Kidney epithelial cell (primary cell): Measurements from ENCODE around the gene ITGB4. TPM values are rescaled to one million over a fixed set of nuclear protein-coding genes. Genes with fewer than 3 reads are reported as not detected.
A peak's percentile ranks its signal among the peaks of the same experiment; 100 is the strongest.

Experiments used
- DNase-seq: peaks from one replicate; pipeline ENCODE4 v3.0.0-alpha.2; 2010; ENCODE audit warnings: low read depth
- H3K27me3 ChIP-seq: 2 replicates; pipeline ENCODE4 v1.6.0; 2011; ENCODE audit warnings: low read length; ENCODE audit not compliant: control insufficient read depth, insufficient read depth
- H3K36me3 ChIP-seq: 2 replicates; pipeline ENCODE4 v1.5.1; 2011; ENCODE audit warnings: low read length; ENCODE audit not compliant: control insufficient read depth, insufficient read depth
- H3K4me3 ChIP-seq: 2 replicates; pipeline ENCODE4 v1.5.1; 2011; ENCODE audit warnings: low read depth, mild to moderate bottlenecking, control low read depth, low read length
- total RNA-seq: library from RNA; depleted of rRNA; stranded (reverse); fragments of >200 nt; gene quantifications from 2 replicates; pipeline ENCODE4 v1.2.3, GENCODE V29; 2015
- TF ChIP-seq, protein P1 (sequence below): IDR thresholded peaks from 2 replicates; pipeline ENCODE4 v1.5.1; 2011; ENCODE audit warnings: mild to moderate bottlenecking, moderate library complexity, low read length, control low read depth, inconsistent platforms; ENCODE audit not compliant: insufficient read depth, poor library complexity, severe bottlenecking

Gene ITGB4
- total RNA-seq = 17.8 and 27.9 TPM in 2 replicates

DNA sequence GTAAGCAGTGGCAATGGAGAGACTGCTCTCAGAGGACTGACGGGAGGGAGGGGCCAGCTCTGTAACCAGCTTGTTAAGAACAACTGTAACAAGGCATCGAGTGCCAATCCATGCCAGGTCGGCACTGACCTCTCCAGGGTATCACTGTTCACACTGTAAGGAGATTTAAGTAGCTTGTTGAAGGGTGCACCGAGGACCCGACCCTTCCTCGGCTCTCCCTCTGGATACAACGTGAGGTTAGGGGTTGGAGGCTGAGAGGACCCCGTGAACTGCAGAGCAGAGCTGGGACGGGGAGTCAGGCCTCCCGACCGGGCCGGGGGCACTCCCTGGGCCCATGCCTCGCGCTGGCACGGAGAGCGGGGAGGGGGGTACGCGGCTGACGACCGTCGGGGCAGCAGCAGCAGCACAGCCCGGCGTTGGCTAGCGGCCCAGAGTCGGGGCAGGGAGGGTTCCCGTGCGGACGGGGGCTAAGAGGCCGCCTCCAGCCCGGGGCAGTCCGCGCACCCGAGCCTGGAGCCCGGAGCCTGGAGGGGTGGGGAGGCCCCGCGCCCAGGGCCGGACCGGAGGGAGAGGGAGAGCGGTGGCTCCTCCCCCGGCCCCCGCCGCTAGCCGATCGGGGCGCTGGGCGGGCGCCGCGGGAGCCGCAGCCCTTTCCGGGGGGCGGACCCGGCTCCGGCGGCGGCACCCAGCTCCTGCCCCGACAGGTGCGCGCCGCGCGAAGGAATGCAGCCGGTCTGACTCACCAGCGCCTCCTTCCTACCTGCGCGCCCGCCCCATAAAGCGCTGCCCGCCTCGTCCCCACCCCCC, at the start of gene ITGB4:
TSS of gene ITGB4 (plus strand) at position 804 of the 807 bp plus-strand sequence. CDS start 3,245 bp downstream, outside the sequence.
- Histone ChIP-seq H3K27me3 (peaks cover 12% of the 10 kb centered on the region), H3K4me3 (peak within 1 kb of the TSS; percentile 42), H3K36me3 (no peaks in the 10 kb centered on the region)
- TF ChIP-seq, protein P1, sequence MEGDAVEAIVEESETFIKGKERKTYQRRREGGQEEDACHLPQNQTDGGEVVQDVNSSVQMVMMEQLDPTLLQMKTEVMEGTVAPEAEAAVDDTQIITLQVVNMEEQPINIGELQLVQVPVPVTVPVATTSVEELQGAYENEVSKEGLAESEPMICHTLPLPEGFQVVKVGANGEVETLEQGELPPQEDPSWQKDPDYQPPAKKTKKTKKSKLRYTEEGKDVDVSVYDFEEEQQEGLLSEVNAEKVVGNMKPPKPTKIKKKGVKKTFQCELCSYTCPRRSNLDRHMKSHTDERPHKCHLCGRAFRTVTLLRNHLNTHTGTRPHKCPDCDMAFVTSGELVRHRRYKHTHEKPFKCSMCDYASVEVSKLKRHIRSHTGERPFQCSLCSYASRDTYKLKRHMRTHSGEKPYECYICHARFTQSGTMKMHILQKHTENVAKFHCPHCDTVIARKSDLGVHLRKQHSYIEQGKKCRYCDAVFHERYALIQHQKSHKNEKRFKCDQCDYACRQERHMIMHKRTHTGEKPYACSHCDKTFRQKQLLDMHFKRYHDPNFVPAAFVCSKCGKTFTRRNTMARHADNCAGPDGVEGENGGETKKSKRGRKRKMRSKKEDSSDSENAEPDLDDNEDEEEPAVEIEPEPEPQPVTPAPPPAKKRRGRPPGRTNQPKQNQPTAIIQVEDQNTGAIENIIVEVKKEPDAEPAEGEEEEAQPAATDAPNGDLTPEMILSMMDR = no peak
- DNase-seq = no peak

DNA sequence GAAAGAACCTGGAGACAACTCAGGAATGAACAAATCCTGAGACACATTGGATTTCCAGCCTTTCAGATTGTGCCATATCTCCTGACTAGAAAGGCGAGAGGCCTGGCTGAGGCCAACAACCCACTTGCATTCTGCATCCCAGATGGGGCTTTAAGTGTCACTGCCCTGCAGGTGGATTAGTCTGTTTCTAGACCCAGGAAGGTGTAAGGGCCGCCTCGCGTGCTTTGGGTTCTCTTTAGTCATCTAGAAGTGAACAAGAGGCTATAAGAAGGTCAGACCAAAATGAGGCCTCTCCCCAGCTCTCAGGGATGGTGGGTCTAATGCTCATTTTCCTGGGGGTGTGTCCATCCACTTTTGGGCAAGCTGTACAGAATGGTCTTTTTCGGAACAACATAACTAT, 49.2 kb upstream of the ITGB4 start:
- DNase-seq = no peak
- H3K36me3 ChIP-seq = no peaks in the 10 kb centered on the region
- no peak overlapping the region for H3K4me3 ChIP-seq
- TF ChIP-seq, protein P1 = no peak
- no peaks in the 10 kb centered on the region for H3K27me3 ChIP-seq

DNA sequence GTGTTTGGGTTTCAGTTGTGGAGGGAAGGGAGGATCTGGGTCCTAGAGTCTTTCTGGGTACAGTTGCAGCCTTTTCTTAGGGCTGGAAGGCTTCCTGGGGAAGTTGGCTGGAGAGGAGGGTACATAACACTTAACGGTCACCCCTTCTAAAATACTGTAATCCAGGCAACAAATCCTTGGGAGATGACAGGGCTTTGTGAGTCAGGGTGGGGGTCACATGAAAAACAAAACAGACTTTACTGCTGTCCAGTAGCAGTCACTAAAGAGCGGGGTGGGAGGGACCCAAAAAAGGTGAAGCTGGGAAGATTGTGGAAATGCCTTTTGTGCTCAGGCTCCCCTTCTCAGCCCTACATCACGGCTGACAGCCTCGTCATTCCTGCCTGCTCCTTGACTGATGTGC, 47.8 kb upstream of the ITGB4 start:
- no peak overlapping the region for H3K4me3 ChIP-seq
- no peaks in the 10 kb centered on the region for H3K27me3 ChIP-seq
- TF ChIP-seq, protein P1 = no peak
- no peaks in the 10 kb centered on the region for H3K36me3 ChIP-seq
- DNase-seq = no peak

DNA sequence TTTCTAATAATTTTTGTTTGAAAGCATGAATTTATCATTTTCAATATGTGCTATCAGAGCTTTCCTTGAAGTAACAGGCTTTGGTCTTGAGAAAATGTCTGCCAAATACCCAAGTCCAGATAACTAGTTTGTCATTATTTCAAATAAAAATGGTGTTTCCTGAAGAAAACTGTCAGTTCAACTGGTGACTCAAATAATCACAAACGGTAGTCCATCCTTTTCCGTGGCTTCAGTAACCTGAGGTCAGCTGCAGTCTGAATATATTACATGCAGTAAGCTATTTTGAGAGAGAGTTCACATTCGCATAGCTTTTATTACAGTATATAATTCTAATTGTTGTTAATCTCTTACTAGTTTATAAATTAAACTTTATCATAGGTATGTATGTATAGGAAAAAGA, 44.8 kb upstream of the ITGB4 start:
- TF ChIP-seq, protein P1 = no peak
- Histone ChIP-seq H3K4me3 (no peak overlapping the region), H3K36me3 (no peaks in the 10 kb centered on the region), H3K27me3 (no peaks in the 10 kb centered on the region)
- DNase-seq = no peak

DNA sequence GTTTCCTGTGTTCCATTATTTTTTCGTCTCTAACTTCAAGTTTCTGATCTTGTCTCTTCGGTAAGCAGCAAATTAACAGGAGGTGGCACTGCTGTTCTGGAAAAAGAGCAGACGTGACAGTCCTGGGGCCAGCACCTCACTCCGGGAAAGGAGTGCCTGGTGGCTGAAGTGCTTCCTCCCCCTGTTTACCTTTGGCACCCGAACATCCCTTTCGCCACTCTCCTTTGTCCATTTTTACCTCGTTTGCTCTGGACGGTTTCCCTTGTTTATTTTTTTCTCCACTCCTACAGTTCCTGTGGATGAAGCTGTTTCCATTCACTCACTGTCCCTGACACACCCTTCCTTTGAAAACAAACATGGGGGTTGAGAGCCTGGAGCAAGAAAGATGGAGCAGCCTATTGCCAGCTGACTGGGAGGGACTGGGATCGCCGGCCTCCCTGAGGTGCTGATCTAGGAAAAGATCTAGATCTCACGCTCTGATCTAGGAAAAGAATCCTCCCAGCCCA, 41.5 kb upstream of the ITGB4 start:
- H3K36me3 ChIP-seq = no peaks in the 10 kb centered on the region
- DNase-seq = no peak
- no peaks in the 10 kb centered on the region for H3K27me3 ChIP-seq
- TF ChIP-seq, protein P1 = no peak
- H3K4me3 ChIP-seq = no peak overlapping the region
